Stimulated activated CD4-positive, alpha-beta T cell treated with anti-CD3 and anti-CD28 coated beads, Interleukin-15, amount 100 ng/mL, for 48 hours (primary cell): ENCODE data around the gene PLA2G4F.
"Not testable (repeated sequence)": the region's sequence is repeated elsewhere in the genome, so short reads cannot be mapped to it uniquely, and the experiment has no call there.

Experiments used
- DNase-seq, 2 donors: peaks; one replicate each; pipeline ENCODE4 v3.0.0-alpha.2; 2020; ENCODE audit warnings: low read depth in 2 of 2

The PLA2G4F gene

GRCh38 chr15:42100021-42100800 is 56.2 kb downstream of the PLA2G4F start:
- no peak for DNase-seq

- no peak for DNase-seq
Measured at GRCh38 chr15:42097018-42097417, 59.4 kb downstream of the PLA2G4F start.

GRCh38 chr15:42094512-42094963 is 61.9 kb downstream of the PLA2G4F start, which contains the start of gene PLA2G4D:
TSS of gene PLA2G4D (minus strand) at chr15:42094562. CDS start at chr15:42094459, 103 bp downstream.
- DNase-seq: no peak

- DNase-seq: no peak
Measured at GRCh38 chr15:42093966-42094365, 62.5 kb downstream of the PLA2G4F start.

- no peak for DNase-seq
Measured at GRCh38 chr15:42092398-42093318, 63.8 kb downstream of the PLA2G4F start.

GRCh38 chr15:42091753-42092397 is 64.6 kb downstream of the PLA2G4F start:
- DNase-seq: not testable (repeated sequence)

- DNase-seq: no peak
Measured at GRCh38 chr15:42090781-42091180, 65.7 kb downstream of the PLA2G4F start.

- DNase-seq: no peak
Measured at GRCh38 chr15:42090370-42090769, 66.1 kb downstream of the PLA2G4F start.

- no peak for DNase-seq
Measured at GRCh38 chr15:42089942-42090341, 66.5 kb downstream of the PLA2G4F start.
